ENCODE data around the gene NUP153.
"Not testable (repeated sequence)": the region's sequence is repeated elsewhere in the genome, so short reads cannot be mapped to it uniquely, and the experiment has no call there.

NUP153 gene

GRCh38 chr6:17599877-17600526 is 106.7 kb downstream of the NUP153 start, which contains the start of gene FAM8A1:
FAM8A1 (plus strand) TSS chr6:17600302; CDS start chr6:17600410, 108 bp downstream.
- DNase-seq, result peak; percentile 77

- no peak for DNase-seq
These were observed 110.6 kb downstream of the NUP153 start for GRCh38 chr6:17596085-17596484.

GRCh38 chr6:17593246-17593645 is 113.5 kb downstream of the NUP153 start:
- no peak for DNase-seq

GRCh38 chr6:17591287-17591686 is 115.4 kb downstream of the NUP153 start:
- no peak for DNase-seq

- no peak for DNase-seq
These were observed 117.2 kb downstream of the NUP153 start for GRCh38 chr6:17589406-17590096.

- DNase-seq, result no peak
These were observed 118.7 kb downstream of the NUP153 start for GRCh38 chr6:17588011-17588410.

- not testable (repeated sequence) for DNase-seq
These were observed 120.1 kb downstream of the NUP153 start for GRCh38 chr6:17586623-17587022.

GRCh38 chr6:17585766-17586490 is 120.8 kb downstream of the NUP153 start:
- no peak for DNase-seq

GRCh38 chr6:17584241-17584803 is 122.4 kb downstream of the NUP153 start:
- DNase-seq, result peak; percentile 30

- DNase-seq, result no peak
These were observed 122.9 kb downstream of the NUP153 start for GRCh38 chr6:17583811-17584210.

- DNase-seq, result not testable (repeated sequence)
These were observed 125.4 kb downstream of the NUP153 start for GRCh38 chr6:17581282-17581681.

GRCh38 chr6:17580518-17581048 is 126.1 kb downstream of the NUP153 start:
- DNase-seq, result no peak

GRCh38 chr6:17577059-17577458 is 129.7 kb downstream of the NUP153 start:
- no peak for DNase-seq

- no peak for DNase-seq
These were observed 131.7 kb downstream of the NUP153 start for GRCh38 chr6:17574866-17575560.

- DNase-seq, result no peak
These were observed 141.3 kb downstream of the NUP153 start for GRCh38 chr6:17565399-17565798.
